C4-2B (cell line): ENCODE measurements around the gene LRRC4C.

Source experiments
- H3K27ac ChIP-seq: fragments of 450-650 bp; 2 replicates; pipeline ENCODE4 v1.5.1; 2017
- ZFX ChIP-seq: fragments of 450-650 bp; IDR thresholded peaks from 2 replicates; pipeline ENCODE4 v1.6.1; 2017
- TF ChIP-seq, protein P1 (sequence below): fragments of 450-650 bp; conservative IDR thresholded peaks from 2 replicates; pipeline ENCODE4 v1.5.1; 2017; ENCODE audit warnings: mild to moderate bottlenecking

Gene LRRC4C

DNA sequence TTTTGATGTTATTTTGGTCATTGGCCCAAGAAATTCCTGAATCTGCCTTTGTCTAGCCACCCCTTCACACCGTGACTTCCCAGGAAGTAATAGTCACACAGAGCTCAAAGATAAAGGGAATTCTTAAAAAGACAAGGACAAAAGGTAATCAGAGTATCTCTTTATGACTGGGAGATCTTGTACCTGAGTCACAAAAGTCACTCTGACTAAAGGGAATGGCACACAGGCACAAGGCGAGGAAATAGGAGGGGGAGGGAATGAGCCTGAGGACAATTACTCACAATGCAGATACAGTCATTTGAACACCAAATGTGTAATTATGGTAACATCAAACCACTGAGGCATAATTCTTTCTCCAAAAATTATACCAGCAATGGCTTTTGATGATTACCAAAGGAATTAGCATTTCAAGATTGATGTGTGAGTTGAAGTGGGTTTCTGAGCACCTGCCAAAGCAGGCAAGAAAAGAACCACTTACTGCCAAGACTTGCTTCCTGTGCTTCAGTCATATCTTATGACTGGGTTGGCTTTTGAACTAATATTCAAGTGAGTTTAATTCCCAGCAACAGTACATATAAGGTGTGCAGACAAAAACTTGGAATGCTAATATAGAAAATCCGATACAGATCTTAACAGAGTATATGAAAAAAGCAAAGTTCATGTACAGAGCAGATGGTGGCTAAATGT, 856.4 kb downstream of the LRRC4C start:
- no peak overlapping the region for H3K27ac ChIP-seq
- TF ChIP-seq, protein P1, sequence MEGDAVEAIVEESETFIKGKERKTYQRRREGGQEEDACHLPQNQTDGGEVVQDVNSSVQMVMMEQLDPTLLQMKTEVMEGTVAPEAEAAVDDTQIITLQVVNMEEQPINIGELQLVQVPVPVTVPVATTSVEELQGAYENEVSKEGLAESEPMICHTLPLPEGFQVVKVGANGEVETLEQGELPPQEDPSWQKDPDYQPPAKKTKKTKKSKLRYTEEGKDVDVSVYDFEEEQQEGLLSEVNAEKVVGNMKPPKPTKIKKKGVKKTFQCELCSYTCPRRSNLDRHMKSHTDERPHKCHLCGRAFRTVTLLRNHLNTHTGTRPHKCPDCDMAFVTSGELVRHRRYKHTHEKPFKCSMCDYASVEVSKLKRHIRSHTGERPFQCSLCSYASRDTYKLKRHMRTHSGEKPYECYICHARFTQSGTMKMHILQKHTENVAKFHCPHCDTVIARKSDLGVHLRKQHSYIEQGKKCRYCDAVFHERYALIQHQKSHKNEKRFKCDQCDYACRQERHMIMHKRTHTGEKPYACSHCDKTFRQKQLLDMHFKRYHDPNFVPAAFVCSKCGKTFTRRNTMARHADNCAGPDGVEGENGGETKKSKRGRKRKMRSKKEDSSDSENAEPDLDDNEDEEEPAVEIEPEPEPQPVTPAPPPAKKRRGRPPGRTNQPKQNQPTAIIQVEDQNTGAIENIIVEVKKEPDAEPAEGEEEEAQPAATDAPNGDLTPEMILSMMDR = no peak
- no peak for TF ChIP-seq ZFX

GRCh38 chr11:40597546-40598113, 861.8 kb downstream of the LRRC4C start:
- no peak overlapping the region for H3K27ac ChIP-seq
- no peak for TF ChIP-seq ZFX
- TF ChIP-seq, protein P1 = no peak

- TF ChIP-seq, protein P1 = no peak
- TF ChIP-seq ZFX = no peak
Measured at GRCh38 chr11:40573254-40573891, 886.1 kb downstream of the LRRC4C start.

GRCh38 chr11:40569947-40570531, 889.4 kb downstream of the LRRC4C start:
- no peak for TF ChIP-seq ZFX
- TF ChIP-seq, protein P1 = no peak
- H3K27ac ChIP-seq = no peak overlapping the region

More at GRCh38 chr11:40573254-40573891, 886.1 kb downstream of the LRRC4C start:
- H3K27ac ChIP-seq = no peak overlapping the region

- no peak overlapping the region for H3K27ac ChIP-seq
- TF ChIP-seq, protein P1 = no peak; the same call in 1 of the 2 replicates
- no peak for TF ChIP-seq ZFX
Measured at GRCh38 chr11:40567392-40567791, 892.1 kb downstream of the LRRC4C start.

GRCh38 chr11:40544162-40544561, 915.3 kb downstream of the LRRC4C start:
- TF ChIP-seq, protein P1 = no peak
- no peak for TF ChIP-seq ZFX
- H3K27ac ChIP-seq = no peak overlapping the region

- H3K27ac ChIP-seq = no peak overlapping the region
- TF ChIP-seq, protein P1 = no peak
- TF ChIP-seq ZFX = no peak
Measured at GRCh38 chr11:40542821-40543220, 916.6 kb downstream of the LRRC4C start.
